ENCODE data around the gene FCRLB.
A peak's percentile ranks its signal among the peaks of the same experiment; 100 is the strongest.

FCRLB gene

GRCh38 chr1:161740921-161741320 lies 19.6 kb downstream of the FCRLB start:
- TF ChIP-seq, protein P1, sequence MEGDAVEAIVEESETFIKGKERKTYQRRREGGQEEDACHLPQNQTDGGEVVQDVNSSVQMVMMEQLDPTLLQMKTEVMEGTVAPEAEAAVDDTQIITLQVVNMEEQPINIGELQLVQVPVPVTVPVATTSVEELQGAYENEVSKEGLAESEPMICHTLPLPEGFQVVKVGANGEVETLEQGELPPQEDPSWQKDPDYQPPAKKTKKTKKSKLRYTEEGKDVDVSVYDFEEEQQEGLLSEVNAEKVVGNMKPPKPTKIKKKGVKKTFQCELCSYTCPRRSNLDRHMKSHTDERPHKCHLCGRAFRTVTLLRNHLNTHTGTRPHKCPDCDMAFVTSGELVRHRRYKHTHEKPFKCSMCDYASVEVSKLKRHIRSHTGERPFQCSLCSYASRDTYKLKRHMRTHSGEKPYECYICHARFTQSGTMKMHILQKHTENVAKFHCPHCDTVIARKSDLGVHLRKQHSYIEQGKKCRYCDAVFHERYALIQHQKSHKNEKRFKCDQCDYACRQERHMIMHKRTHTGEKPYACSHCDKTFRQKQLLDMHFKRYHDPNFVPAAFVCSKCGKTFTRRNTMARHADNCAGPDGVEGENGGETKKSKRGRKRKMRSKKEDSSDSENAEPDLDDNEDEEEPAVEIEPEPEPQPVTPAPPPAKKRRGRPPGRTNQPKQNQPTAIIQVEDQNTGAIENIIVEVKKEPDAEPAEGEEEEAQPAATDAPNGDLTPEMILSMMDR (IDR thresholded peaks at IDR 0.05; ENCODE audit: low read depth, low read length, missing control alignments): no peak
- no peak for DNase-seq (ENCODE audit: extremely low read depth, low read depth)
- no peak overlapping the region for H3K4me3 ChIP-seq (replicated peaks; ENCODE audit: low read depth, low read length)

DNA sequence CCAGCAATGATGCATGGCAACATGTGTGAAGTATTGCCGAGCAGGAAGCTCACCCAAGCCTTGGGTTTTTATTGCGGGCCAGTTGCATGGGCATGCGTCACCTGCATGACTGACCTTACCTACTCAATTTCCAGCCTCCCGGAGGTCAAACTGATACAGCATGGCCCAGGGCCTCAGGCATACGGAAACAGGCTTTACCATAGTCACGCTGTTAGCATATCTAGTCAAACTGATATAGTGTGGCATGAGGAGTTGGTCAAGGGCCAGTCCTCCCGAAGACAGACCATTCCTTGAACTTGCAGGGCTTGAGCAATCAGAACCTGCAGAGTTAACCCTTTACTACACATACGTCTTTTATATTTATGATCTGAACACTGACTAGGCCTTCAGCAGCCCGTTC lies 21.9 kb downstream of the FCRLB start:
- H3K4me3 ChIP-seq (replicated peaks; ENCODE audit: low read depth, low read length): no peak overlapping the region
- TF ChIP-seq, protein P1 (IDR thresholded peaks at IDR 0.05; ENCODE audit: low read depth, low read length, missing control alignments): no peak
- no peak for DNase-seq (ENCODE audit: extremely low read depth, low read depth)

DNA sequence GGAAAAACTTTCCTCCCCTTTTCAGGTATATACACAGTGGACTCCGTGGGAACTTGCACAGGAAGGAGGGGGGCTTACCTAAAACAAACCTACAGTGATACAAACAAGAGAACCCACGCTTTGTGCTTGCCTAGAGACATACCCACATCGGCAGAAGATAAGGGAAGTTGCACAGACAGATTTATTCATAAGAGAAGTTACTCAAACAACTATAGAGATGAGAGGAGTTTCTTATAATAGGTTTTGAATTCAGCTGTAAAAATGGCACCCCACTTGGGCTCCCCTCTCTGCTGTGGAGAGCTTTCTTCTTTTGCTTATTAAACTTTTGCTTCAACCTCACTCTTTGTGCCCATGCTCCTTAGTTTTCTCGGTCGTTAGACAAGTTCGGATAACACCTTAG lies 26.5 kb downstream of the FCRLB start:
- DNase-seq (ENCODE audit: extremely low read depth, low read depth): no peak
- TF ChIP-seq, protein P1 (IDR thresholded peaks at IDR 0.05; ENCODE audit: low read depth, low read length, missing control alignments): no peak
- H3K4me3 ChIP-seq (replicated peaks; ENCODE audit: low read depth, low read length): no peak overlapping the region

GRCh38 chr1:161749509-161750407 lies 28.4 kb downstream of the FCRLB start, which contains the start of gene DUSP12:
DUSP12 (plus strand) TSS chr1:161749786; CDS start chr1:161749802, 16 bp downstream.
- peak within 1 kb of the TSS; percentile 96 for H3K4me3 ChIP-seq (replicated peaks; ENCODE audit: low read depth, low read length)
- peak; percentile 82 for DNase-seq (ENCODE audit: extremely low read depth, low read depth)
- TF ChIP-seq, protein P1 (IDR thresholded peaks at IDR 0.05; ENCODE audit: low read depth, low read length, missing control alignments): no peak

GRCh38 chr1:161763522-161764098 lies 42.3 kb downstream of the FCRLB start:
- DNase-seq (ENCODE audit: extremely low read depth, low read depth): no peak

DNA sequence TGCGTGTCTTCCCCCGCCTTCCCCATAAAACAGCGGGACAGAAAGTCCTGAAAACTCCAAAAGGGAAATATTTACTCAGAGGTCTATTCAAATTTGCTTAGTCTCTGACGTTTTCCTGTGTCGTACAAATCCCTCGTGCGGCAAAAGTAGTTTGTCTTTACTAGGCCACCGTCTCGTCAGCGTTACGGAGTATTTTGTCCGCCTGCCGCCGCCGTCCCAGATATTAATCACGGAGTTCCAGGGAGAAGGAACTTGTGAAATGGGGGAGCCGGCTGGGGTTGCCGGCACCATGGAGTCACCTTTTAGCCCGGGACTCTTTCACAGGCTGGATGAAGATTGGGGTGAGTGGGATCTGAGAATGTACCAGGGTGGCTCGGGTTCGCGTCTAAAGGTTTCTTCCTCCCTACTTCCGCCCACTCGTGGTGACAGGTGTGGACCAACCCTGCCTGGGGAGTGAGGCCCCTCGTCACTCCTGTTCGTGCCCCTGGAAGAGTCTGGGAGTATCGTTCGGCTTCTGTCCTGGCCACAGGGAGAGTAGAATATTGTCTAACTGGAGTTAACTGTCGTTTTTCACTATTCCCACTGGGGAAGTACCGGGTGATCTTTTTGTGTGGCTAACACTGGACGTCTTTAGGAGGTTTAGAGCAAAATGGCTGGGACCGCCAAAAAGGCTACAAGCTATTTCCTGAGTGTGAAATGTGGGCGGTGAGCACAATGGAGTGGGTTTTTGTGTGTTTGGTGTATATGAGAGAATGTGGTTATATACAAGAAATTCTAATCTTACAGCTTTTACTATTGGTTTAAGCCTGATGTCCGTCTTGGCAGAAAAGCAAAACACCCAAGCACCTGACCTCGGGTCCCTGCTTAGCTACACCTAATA lies 45.0 kb downstream of the FCRLB start, which contains the start of gene ATF6:
Gene ATF6 (plus strand): TSS at position 219 of the 880 bp plus-strand sequence. CDS start 41 bp downstream, at position 260.
- TF ChIP-seq, protein P1 (IDR thresholded peaks at IDR 0.05; ENCODE audit: low read depth, low read length, missing control alignments): no peak
- H3K4me3 ChIP-seq (replicated peaks; ENCODE audit: low read depth, low read length): peak within 1 kb of the TSS; percentile 98
- DNase-seq (ENCODE audit: extremely low read depth, low read depth): peak; percentile 88

More at GRCh38 chr1:161763522-161764098, 42.3 kb downstream of the FCRLB start:
- no peak overlapping the region for H3K4me3 ChIP-seq (replicated peaks; ENCODE audit: low read depth, low read length)
- TF ChIP-seq, protein P1 (IDR thresholded peaks at IDR 0.05; ENCODE audit: low read depth, low read length, missing control alignments): peak; percentile 61

Measured in HFF-Myc (cell line).